Measurements from ENCODE around the gene CASTOR1.

CASTOR1 gene

DNA sequence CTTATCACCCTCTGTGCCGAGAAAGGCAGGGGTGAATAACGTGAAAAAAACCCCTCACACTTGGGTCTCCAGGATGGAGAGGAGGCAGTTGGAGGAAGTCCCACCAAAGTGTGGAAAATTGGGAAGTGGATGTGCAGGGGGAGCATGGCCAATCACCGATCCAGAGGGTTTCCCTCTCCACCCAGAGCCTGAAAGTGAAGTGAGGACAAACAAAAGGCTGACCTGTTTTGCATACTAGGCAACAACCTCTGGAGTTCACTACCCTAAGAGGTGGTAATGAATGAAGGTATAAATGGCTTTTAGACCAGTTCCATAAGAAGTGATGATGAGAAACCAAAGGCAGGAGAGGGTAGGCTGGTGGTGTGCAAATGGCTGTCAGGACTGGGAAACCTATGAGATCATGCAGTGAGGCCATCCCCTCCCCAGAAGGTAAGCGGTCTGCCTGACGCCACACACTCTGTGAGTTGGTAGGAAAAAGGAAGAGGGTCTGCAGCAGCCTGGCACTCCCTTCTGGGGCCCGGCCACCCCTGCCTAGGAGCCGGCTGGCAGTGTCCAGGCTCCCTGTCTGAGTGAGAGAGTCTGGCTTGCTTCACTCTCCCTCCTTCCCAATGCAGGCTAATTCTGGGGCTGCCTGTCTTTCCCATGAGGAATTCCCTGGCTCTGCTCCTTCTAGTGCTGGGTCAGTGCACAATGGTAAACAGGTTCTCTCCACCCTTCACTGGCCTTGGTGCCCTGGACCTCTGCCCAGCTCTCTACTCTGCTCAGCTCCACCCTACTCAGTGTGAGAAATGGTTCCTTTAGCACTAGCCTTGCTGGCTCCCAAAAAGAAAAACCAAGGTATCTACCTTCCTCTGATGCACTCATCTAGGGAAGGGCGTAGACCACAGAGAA, 21.8 kb upstream of the CASTOR1 start:
- peaks cover 24% of the 10 kb centered on the region for H3K4me1 ChIP-seq (ENCODE audit: insufficient read depth, low read length)

DNA sequence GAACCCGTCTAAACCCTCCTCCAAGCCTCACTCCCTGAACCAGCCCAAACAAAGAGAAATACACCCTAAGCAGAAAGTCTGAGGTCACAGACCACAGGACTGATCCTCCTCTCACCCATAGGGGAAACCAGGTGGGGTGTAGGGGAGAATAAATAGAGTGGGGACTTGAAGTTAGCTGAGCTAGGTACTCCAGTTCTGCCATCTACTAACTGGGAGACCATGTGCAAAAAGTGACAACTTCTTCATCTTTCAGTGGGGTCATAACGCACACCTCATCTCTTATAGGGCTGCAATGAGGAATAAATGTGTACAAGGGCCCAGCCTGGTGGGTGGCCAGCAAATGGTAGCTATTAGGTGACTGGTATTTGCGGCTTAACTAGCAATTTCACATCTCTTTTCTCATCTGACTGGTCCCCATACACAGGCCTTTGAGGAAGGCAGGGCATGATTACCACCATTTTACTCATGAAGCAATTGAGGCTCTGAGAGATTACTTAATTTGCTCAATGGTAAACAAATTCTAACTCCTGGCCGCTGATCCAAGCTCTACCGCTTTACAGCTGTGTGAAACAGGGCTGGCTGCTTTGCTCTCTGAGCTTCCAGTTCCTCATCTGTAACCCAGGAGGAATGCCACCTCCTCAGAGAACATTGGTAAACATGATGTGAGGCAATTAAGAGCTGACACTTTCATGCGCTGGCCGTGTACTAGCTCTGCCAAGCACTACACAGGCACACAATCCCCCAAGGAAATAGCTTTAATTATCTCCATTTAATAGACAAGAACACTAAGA, 20.8 kb upstream of the CASTOR1 start:
- Histone ChIP-seq H3K9me3 (ENCODE audit: control insufficient read depth, insufficient read depth, low read length) (no peaks in the 10 kb centered on the region), H3K9ac (ENCODE audit: low read depth, low read length) (no peak overlapping the region), H3K4me1 (ENCODE audit: insufficient read depth, low read length) (peaks cover 18% of the 10 kb centered on the region), H3K36me3 (ENCODE audit: insufficient read depth, low read length) (no peaks in the 10 kb centered on the region)

More for the DNA sequence above, 21.8 kb upstream of the CASTOR1 start:
- Histone ChIP-seq H3K36me3 (ENCODE audit: insufficient read depth, low read length) (no peaks in the 10 kb centered on the region), H3K9me3 (ENCODE audit: control insufficient read depth, insufficient read depth, low read length) (no peaks in the 10 kb centered on the region), H3K9ac (ENCODE audit: low read depth, low read length) (no peak overlapping the region)

GRCh38 chr22:30308518-30309230, 19.4 kb upstream of the CASTOR1 start:
- Histone ChIP-seq H3K36me3 (ENCODE audit: insufficient read depth, low read length) (no peaks in the 10 kb centered on the region), H3K9me3 (ENCODE audit: control insufficient read depth, insufficient read depth, low read length) (no peaks in the 10 kb centered on the region), H3K4me1 (ENCODE audit: insufficient read depth, low read length) (peaks cover 12% of the 10 kb centered on the region), H3K9ac (ENCODE audit: low read depth, low read length) (no peak overlapping the region)

- Histone ChIP-seq H3K36me3 (ENCODE audit: insufficient read depth, low read length) (no peaks in the 10 kb centered on the region), H3K9ac (ENCODE audit: low read depth, low read length) (no peak overlapping the region), H3K4me1 (ENCODE audit: insufficient read depth, low read length) (peaks cover 12% of the 10 kb centered on the region), H3K9me3 (ENCODE audit: control insufficient read depth, insufficient read depth, low read length) (no peaks in the 10 kb centered on the region)
Measured at GRCh38 chr22:30308093-30308492, 18.8 kb upstream of the CASTOR1 start.

GRCh38 chr22:30307041-30307574, 17.8 kb upstream of the CASTOR1 start:
- H3K9ac ChIP-seq (ENCODE audit: low read depth, low read length): no peak overlapping the region
- H3K4me1 ChIP-seq (ENCODE audit: insufficient read depth, low read length): peaks cover 12% of the 10 kb centered on the region
- no peaks in the 10 kb centered on the region for H3K9me3 ChIP-seq (ENCODE audit: control insufficient read depth, insufficient read depth, low read length)
- H3K36me3 ChIP-seq (ENCODE audit: insufficient read depth, low read length): no peaks in the 10 kb centered on the region

GRCh38 chr22:30306627-30307011, 17.3 kb upstream of the CASTOR1 start:
- Histone ChIP-seq H3K9me3 (ENCODE audit: control insufficient read depth, insufficient read depth, low read length) (no peaks in the 10 kb centered on the region), H3K9ac (ENCODE audit: low read depth, low read length) (no peak overlapping the region), H3K4me1 (ENCODE audit: insufficient read depth, low read length) (peaks cover 12% of the 10 kb centered on the region), H3K36me3 (ENCODE audit: insufficient read depth, low read length) (no peaks in the 10 kb centered on the region)

- Histone ChIP-seq H3K36me3 (ENCODE audit: insufficient read depth, low read length) (peaks cover under 1% of the 10 kb centered on the region; the same call in 1 of the 2 replicates), H3K9me3 (ENCODE audit: control insufficient read depth, insufficient read depth, low read length) (no peaks in the 10 kb centered on the region), H3K4me1 (ENCODE audit: insufficient read depth, low read length) (peaks cover 8% of the 10 kb centered on the region), H3K9ac (ENCODE audit: low read depth, low read length) (no peak overlapping the region)
Measured at GRCh38 chr22:30305906-30306626, 16.8 kb upstream of the CASTOR1 start.

- H3K36me3 ChIP-seq (ENCODE audit: insufficient read depth, low read length): peaks cover 4% of the 10 kb centered on the region; the same call in 1 of the 2 replicates
- peaks cover 3% of the 10 kb centered on the region; the same call in 1 of the 2 replicates for H3K4me1 ChIP-seq (ENCODE audit: insufficient read depth, low read length)
- no peaks in the 10 kb centered on the region for H3K9me3 ChIP-seq (ENCODE audit: control insufficient read depth, insufficient read depth, low read length)
- H3K9ac ChIP-seq (ENCODE audit: low read depth, low read length): no peak overlapping the region
Measured at GRCh38 chr22:30305519-30305905, 16.2 kb upstream of the CASTOR1 start.

DNA sequence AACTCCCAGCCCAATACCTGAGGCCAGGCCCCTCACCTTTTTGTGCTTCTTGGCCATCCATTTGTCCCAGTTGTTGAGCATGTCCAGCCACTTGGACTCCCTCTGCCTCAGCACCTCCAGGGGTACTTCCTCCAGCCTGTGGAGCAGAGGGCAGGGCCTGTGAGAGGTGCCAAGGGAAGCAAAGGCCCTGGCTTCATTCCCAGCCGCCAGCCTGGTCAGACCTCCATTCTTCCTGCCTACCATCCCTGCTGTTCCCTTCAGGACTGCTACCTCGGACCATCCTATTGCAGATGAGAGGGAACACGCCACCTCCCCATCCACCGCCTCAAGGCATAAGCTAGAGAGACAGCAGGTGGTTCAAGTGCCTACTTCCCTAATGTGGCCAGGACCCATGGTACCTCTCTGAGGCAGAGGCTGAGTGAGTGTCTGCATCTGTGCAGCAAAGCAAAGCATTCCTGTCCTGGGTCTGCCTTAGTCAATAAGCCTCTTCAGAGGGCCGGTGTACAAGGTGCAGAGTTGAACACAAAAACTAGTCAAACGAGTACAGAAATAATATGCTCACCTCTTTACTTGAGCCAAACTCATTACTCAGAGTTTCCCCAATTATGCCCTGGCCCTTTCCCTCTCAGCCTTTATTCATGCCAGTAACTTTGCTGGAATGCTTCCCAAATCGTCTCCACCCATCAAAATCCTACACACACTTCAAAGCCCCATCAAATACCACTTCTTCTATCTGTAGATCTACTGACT, 15.4 kb upstream of the CASTOR1 start:
- Histone ChIP-seq H3K9ac (ENCODE audit: low read depth, low read length) (no peak overlapping the region), H3K9me3 (ENCODE audit: control insufficient read depth, insufficient read depth, low read length) (no peaks in the 10 kb centered on the region), H3K36me3 (ENCODE audit: insufficient read depth, low read length) (peaks cover 4% of the 10 kb centered on the region; the same call in 1 of the 2 replicates), H3K4me1 (ENCODE audit: insufficient read depth, low read length) (no peaks in the 10 kb centered on the region; the same call in 1 of the 2 replicates)

GRCh38 chr22:30302810-30303138, 13.5 kb upstream of the CASTOR1 start:
- no peaks in the 10 kb centered on the region; the same call in 1 of the 2 replicates for H3K4me1 ChIP-seq (ENCODE audit: insufficient read depth, low read length)
- H3K9ac ChIP-seq (ENCODE audit: low read depth, low read length): no peak overlapping the region
- no peaks in the 10 kb centered on the region for H3K9me3 ChIP-seq (ENCODE audit: control insufficient read depth, insufficient read depth, low read length)
- peaks cover 4% of the 10 kb centered on the region; the same call in 1 of the 2 replicates for H3K36me3 ChIP-seq (ENCODE audit: insufficient read depth, low read length)

- Histone ChIP-seq H3K4me1 (ENCODE audit: insufficient read depth, low read length) (no peaks in the 10 kb centered on the region; the same call in 1 of the 2 replicates), H3K9ac (ENCODE audit: low read depth, low read length) (no peak overlapping the region), H3K36me3 (ENCODE audit: insufficient read depth, low read length) (peaks cover 4% of the 10 kb centered on the region; the same call in 1 of the 2 replicates)
Measured at GRCh38 chr22:30301995-30302809, 12.9 kb upstream of the CASTOR1 start.

DNA sequence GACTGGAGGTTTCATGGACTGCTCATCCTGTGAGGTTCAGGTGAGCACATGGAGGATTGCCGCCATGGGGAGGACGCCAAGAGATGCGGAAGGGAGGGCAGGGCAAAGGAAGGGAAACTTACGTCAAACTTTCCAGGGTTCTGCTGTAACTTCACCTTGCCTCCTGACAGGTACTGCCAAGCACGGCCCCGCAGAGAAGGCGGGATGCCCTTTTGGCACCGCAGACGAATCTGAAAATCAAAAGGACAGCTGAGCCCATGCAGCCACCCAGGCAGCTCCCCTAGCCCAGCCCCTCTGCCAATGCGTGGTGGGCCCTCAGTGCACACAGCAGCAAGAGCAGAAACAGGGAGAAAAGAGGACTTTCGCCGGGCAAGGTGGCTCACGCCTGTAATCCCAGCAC, 10.0 kb upstream of the CASTOR1 start:
- H3K36me3 ChIP-seq (ENCODE audit: insufficient read depth, low read length): peaks cover 4% of the 10 kb centered on the region; the same call in 1 of the 2 replicates
- H3K9me3 ChIP-seq (ENCODE audit: control insufficient read depth, insufficient read depth, low read length): no peaks in the 10 kb centered on the region
- no peaks in the 10 kb centered on the region; the same call in 1 of the 2 replicates for H3K4me1 ChIP-seq (ENCODE audit: insufficient read depth, low read length)
- no peak overlapping the region for H3K9ac ChIP-seq (ENCODE audit: low read depth, low read length)

More at GRCh38 chr22:30301995-30302809, 12.9 kb upstream of the CASTOR1 start:
- H3K9me3 ChIP-seq (ENCODE audit: control insufficient read depth, insufficient read depth, low read length): no peaks in the 10 kb centered on the region
